Measurements from ENCODE around the gene DTNBP1.

Gene DTNBP1

GRCh38 chr6:15531973-15532372 is 130.9 kb downstream of the DTNBP1 start:
- DNase-seq (ENCODE audit: low read depth), result no peak

- no peak for DNase-seq (ENCODE audit: low read depth)
Measured at GRCh38 chr6:15530411-15530810, 132.4 kb downstream of the DTNBP1 start.

- DNase-seq (ENCODE audit: low read depth), result no peak
Measured at GRCh38 chr6:15528870-15529269, 134.0 kb downstream of the DTNBP1 start.

GRCh38 chr6:15527838-15528617 is 134.8 kb downstream of the DTNBP1 start:
- no peak for DNase-seq (ENCODE audit: low read depth)

- no peak for DNase-seq (ENCODE audit: low read depth)
Measured at GRCh38 chr6:15526212-15526701, 136.6 kb downstream of the DTNBP1 start.

GRCh38 chr6:15524861-15525401 is 137.9 kb downstream of the DTNBP1 start:
- DNase-seq (ENCODE audit: low read depth), result no peak

GRCh38 chr6:15523679-15524630 is 138.9 kb downstream of the DTNBP1 start:
- DNase-seq (ENCODE audit: low read depth), result no peak

- DNase-seq (ENCODE audit: low read depth), result no peak
Measured at GRCh38 chr6:15522856-15523529, 139.8 kb downstream of the DTNBP1 start.

- no peak for DNase-seq (ENCODE audit: low read depth)
Measured at GRCh38 chr6:15522427-15522826, 140.4 kb downstream of the DTNBP1 start.

GRCh38 chr6:15522026-15522425 is 140.8 kb downstream of the DTNBP1 start:
- no peak for DNase-seq (ENCODE audit: low read depth)

- no peak for DNase-seq (ENCODE audit: low read depth)
Measured at GRCh38 chr6:15521582-15521981, 141.2 kb downstream of the DTNBP1 start.

GRCh38 chr6:15520626-15521203 is 142.1 kb downstream of the DTNBP1 start:
- no peak for DNase-seq (ENCODE audit: low read depth)

GRCh38 chr6:15519681-15520080 is 143.1 kb downstream of the DTNBP1 start:
- no peak for DNase-seq (ENCODE audit: low read depth)

GRCh38 chr6:15518878-15519277 is 143.9 kb downstream of the DTNBP1 start:
- DNase-seq (ENCODE audit: low read depth), result no peak

GRCh38 chr6:15518057-15518456 is 144.8 kb downstream of the DTNBP1 start:
- no peak for DNase-seq (ENCODE audit: low read depth)

GRCh38 chr6:15517600-15517999 is 145.2 kb downstream of the DTNBP1 start:
- DNase-seq (ENCODE audit: low read depth), result no peak

GRCh38 chr6:15516923-15517560 is 145.8 kb downstream of the DTNBP1 start:
- no peak for DNase-seq (ENCODE audit: low read depth)

GRCh38 chr6:15516378-15516777 is 146.4 kb downstream of the DTNBP1 start:
- DNase-seq (ENCODE audit: low read depth), result no peak

GRCh38 chr6:15515660-15516375 is 147.0 kb downstream of the DTNBP1 start:
- DNase-seq (ENCODE audit: low read depth), result no peak

GRCh38 chr6:15515226-15515625 is 147.6 kb downstream of the DTNBP1 start:
- no peak for DNase-seq (ENCODE audit: low read depth)
